ENCODE results near the gene RPP25L. TPM values are rescaled to one million over a fixed set of nuclear protein-coding genes. Genes with fewer than 3 reads are reported as not detected.
A peak's percentile ranks its signal among the peaks of the same experiment; 100 is the strongest.
"Not testable (repeated sequence)": the region's sequence is repeated elsewhere in the genome, so short reads cannot be mapped to it uniquely, and the experiment has no call there.

RPP25L gene
- total RNA-seq, 2 donors from 2014 or later: 8.6 to 16.9 TPM

DNA sequence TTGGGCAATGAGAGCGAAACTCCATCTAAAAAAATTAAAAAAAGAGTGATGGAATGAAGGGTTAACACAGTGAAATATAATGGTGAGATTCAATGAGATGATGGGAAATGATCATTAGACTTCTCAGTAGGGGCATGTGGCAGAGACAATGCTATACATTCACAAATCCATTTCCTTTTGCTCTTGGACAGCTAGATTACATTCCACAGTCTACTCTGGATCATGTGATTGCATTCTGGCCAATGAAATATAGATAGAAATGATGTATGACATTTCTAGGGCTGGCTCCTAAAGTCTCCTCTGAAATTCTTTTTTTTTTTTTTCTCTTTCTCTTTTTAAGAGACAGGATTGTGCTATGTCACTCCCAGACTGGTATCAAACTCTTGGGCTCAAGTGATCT, 30.8 kb upstream of the RPP25L start:
- Histone ChIP-seq H3K27me3 (no peaks in the 10 kb centered on the region), H3K4me1 (peaks cover 38% of the 10 kb centered on the region), H3K27ac (no peak overlapping the region), H3K36me3 (replicated peaks in 1 of 2; ENCODE audit: insufficient read depth in 1 of 2, low read depth in 2 of 2) (no peaks in the 10 kb centered on the region), H3K9me3 (no peaks in the 10 kb centered on the region), H3K4me3 (no peak overlapping the region)
- intact Hi-C loops (cut with DNase I): no loop called here
- DNase-seq (no peak), ATAC-seq (no peak)
- TF ChIP-seq POLR2A (IDR thresholded peaks at IDR 0.05): no peak
- TF ChIP-seq CTCF (IDR thresholded peaks at IDR 0.05): no peak
- WGBS, 2 donors: 100% methylated on average over 1 of the region's 1 CpG

- DNase-seq; H3K9me3 ChIP-seq; H3K27ac ChIP-seq; intact Hi-C loops (cut with DNase I); H3K36me3 ChIP-seq (replicated peaks in 1 of 2; ENCODE audit: insufficient read depth in 1 of 2, low read depth in 2 of 2); H3K27me3 ChIP-seq; ATAC-seq; H3K4me3 ChIP-seq: not testable (repeated sequence)
- H3K4me1 ChIP-seq: peaks cover 29% of the 10 kb centered on the region
- 86 to 97% methylated on average over 7 to 8 of the region's 8 CpGs for WGBS, 2 donors
Observed at GRCh38 chr9:34639322-34639721, 27.4 kb upstream of the RPP25L start.

- H3K9me3 ChIP-seq: no peaks in the 10 kb centered on the region
- DNase-seq (no peak), ATAC-seq (no peak)
- peak overlapping the region; percentile 32 to 48 for H3K4me3 ChIP-seq
- TF ChIP-seq CTCF (IDR thresholded peaks at IDR 0.05) (no peak), POLR2A (IDR thresholded peaks at IDR 0.05) (peak in 1 of 3 donors; percentile 22)
- peak overlapping the region; percentile 71 to 84 (median 79) for H3K27ac ChIP-seq
- H3K27me3 ChIP-seq: no peaks in the 10 kb centered on the region
- intact Hi-C loops (cut with DNase I): no loop called here
- H3K4me1 ChIP-seq: peaks cover 28% of the 10 kb centered on the region
- WGBS, 2 donors: 5 to 15% methylated on average over 7 of the region's 7 CpGs
- H3K36me3 ChIP-seq (replicated peaks in 1 of 2; ENCODE audit: insufficient read depth in 1 of 2, low read depth in 2 of 2): no peaks in the 10 kb centered on the region
Observed at GRCh38 chr9:34638138-34638445, 26.2 kb upstream of the RPP25L start.

DNA sequence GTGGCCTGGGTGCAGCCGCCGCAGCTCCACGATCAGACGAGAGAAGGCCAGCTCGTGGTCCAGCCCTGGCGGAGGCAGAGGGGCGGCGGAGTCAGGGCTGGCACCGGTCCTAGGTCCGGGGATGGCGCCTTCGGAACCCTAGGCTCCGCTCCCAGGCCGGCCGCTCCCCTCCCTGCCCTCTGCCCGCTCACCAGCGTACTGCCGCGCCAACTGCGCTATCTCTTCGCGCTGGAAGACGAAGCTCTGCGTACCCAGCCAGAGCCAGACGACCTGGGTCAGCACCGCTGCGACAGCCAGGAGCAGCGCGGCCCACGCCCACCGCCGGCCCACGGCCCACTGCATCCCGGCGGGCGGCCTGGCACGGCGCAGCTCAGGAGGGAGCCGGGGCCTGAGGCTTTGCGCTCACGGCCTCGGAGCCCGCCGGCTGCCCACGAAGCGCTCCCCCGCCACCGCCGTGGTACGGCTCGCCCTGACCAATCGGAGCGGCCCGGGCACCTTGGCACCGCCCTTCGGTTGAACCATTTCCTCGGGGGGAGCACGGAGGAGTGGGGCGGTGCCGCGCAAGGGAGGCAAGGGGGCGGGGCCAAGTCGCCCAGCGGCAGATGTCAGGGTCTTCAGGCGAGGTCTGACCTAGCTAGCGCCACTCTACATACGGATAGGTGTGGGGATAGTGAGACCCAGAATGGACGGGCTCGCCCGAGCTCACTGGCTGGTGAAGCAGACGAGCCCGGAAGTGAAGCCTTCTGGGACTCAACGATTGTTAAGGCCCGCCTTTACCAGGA, 25.6 kb upstream of the RPP25L start, which contains the start of gene SIGMAR1:
Gene SIGMAR1, minus strand, starts transcription at position 432 of the 782 bp plus-strand sequence. Its CDS starts 90 bp downstream, at position 342.
- no peaks in the 10 kb centered on the region for H3K9me3 ChIP-seq
- ATAC-seq (peak; percentile 97), DNase-seq (peak; percentile 93 to 95 (median 94))
- peaks cover 28% of the 10 kb centered on the region for H3K4me1 ChIP-seq
- WGBS, 2 donors: 0 to 1% methylated on average over 4 to 46 of the region's 74 CpGs
- peak within 1 kb of the TSS; percentile 32 to 48 for H3K4me3 ChIP-seq
- peak within 1 kb of the TSS; percentile 71 to 84 (median 79) for H3K27ac ChIP-seq
- no peaks in the 10 kb centered on the region for H3K27me3 ChIP-seq
- intact Hi-C loops (cut with DNase I): no loop called here
- TF ChIP-seq POLR2A (IDR thresholded peaks at IDR 0.05) (peak; percentile 75 to 79 (median 75)), CTCF (IDR thresholded peaks at IDR 0.05) (peak in 1 of 7 experiments; percentile 28)
- H3K36me3 ChIP-seq (replicated peaks in 1 of 2; ENCODE audit: insufficient read depth in 1 of 2, low read depth in 2 of 2): no peaks in the 10 kb centered on the region

DNA sequence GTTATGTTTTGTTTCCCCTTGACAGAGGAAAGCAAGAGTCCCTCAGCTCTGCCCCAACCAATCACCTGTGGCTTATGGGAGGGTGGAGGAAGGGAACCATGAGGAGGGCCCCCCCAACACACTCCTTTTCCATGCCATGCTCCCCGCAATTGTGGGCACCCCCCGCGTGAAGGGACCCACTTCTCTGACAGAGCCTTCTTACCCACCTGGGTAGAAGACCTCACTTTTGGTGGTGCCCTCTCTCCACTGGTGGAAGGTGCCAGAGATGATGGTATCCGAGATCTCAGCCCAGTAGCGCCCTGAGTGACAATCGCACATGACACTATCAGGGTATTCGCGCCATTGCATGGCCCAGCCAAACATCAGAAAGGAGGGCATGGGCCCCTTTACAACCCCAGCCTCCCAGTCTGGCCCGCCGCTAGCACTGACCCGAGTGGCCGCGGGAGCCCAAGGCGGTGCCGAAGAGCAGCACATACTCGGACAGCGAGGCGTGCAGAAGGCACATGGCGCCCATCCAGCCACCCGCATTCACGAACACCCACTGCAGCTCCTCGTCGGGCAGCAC, 25.0 kb upstream of the RPP25L start:
- Histone ChIP-seq H3K4me3 (peak overlapping the region; percentile 32 to 48), H3K27me3 (no peaks in the 10 kb centered on the region), H3K36me3 (replicated peaks in 1 of 2; ENCODE audit: insufficient read depth in 1 of 2, low read depth in 2 of 2) (no peaks in the 10 kb centered on the region), H3K9me3 (no peaks in the 10 kb centered on the region), H3K27ac (peak overlapping the region; percentile 71 to 84 (median 79)), H3K4me1 (peaks cover 28% of the 10 kb centered on the region)
- WGBS, 2 donors: 9 to 13% methylated on average over 8 to 23 of the region's 23 CpGs
- intact Hi-C loops (cut with DNase I): no loop called here
- DNase-seq: peak in 2 of 4 donors; percentile 52 to 57
- no peak for ATAC-seq
- TF ChIP-seq CTCF (IDR thresholded peaks at IDR 0.05) (no peak), POLR2A (IDR thresholded peaks at IDR 0.05) (no peak)
